Measurements from ENCODE around the gene PI4K2B. TPM values are rescaled to one million over a fixed set of nuclear protein-coding genes. Genes with fewer than 3 reads are reported as not detected.
A peak's percentile ranks its signal among the peaks of the same experiment; 100 is the strongest.
"Not testable (repeated sequence)": the region's sequence is repeated elsewhere in the genome, so short reads cannot be mapped to it uniquely, and the experiment has no call there.

PI4K2B gene
- total and polyA plus RNA-seq, 2 donors from 2014 or later, result 7.1 to 11.8 TPM

DNA sequence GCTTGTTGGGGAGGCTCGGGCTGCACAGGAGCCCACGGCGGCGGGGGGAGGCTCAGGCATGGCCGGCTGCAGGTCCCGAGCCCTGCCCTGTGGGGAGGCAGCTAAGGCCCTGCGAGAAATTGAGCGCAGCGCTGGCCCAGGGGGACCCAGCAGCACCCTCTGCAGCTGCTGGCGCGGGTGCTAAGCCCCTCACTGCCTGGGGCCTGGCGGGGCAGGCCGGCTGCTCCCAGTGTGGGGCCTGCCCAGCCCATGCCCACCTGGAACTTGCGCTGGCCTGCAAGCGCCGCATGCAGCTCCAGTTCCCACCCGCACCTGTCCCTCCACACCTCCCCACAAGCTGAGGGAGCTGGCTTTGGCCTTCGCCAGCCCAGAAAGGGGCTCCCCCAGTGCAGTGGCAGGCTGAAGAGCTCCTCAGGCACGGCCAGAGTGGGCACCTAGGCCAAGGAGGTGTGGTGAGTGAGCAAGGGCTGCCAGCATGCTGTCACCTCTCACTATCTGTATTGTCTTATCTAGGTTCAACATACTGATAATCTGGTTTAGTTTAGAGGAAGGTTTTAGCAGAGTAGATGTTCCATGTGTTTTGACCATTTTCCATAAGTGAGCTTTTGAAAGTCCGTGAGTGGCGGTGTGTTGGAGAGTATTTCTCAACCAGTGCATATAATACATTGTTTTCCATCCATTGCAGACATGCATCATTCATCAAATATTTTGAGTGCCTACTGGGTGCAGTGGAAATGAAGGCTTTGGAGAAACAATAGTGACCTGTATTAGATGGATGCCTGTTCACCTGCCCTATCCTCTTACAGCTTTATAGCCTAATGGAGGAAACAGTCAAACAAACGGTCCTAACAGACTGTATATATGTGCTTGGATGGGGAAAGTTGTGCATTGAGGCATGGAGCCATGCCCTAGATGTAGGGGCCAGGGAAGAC, 13.1 kb downstream of the PI4K2B start:
- no peak overlapping the region for H3K9ac ChIP-seq (ENCODE audit: low read length in 3 of 3)
- no peak overlapping the region for H3K4me3 ChIP-seq (ENCODE audit: low read length in 3 of 3)
- H3K27ac ChIP-seq (ENCODE audit: low read depth in 2 of 2, low read length in 2 of 2), result no peak overlapping the region
- H3K27me3 ChIP-seq (ENCODE audit: control insufficient read depth, insufficient read depth, low read length), result no peaks in the 10 kb centered on the region
- H3K36me3 ChIP-seq (ENCODE audit: control insufficient read depth in 2 of 3, insufficient read depth in 3 of 3, low read length in 3 of 3), result no peaks in the 10 kb centered on the region
- no peak for TF ChIP-seq CTCF (IDR thresholded peaks at IDR 0.05; ENCODE audit: borderline replicate concordance, extremely low read depth, insufficient read depth)
- no peak for FAIRE-seq
- peak in 1 of 5 donors; percentile 69 for DNase-seq
- no peaks in the 10 kb centered on the region for H3K9me3 ChIP-seq (ENCODE audit: control insufficient read depth in 2 of 3, insufficient read depth in 1 of 3, low read length in 3 of 3)
- no peaks in the 10 kb centered on the region for H3K4me1 ChIP-seq (ENCODE audit: control insufficient read depth in 2 of 3, insufficient read depth in 2 of 3, low read depth in 1 of 3, low read length in 3 of 3)
- intact Hi-C loops (cut with DNase I), result no loop called here

GRCh38 chr4:25248875-25249274, 15.0 kb downstream of the PI4K2B start:
- H3K9me3 ChIP-seq (ENCODE audit: control insufficient read depth in 2 of 3, insufficient read depth in 1 of 3, low read length in 3 of 3); H3K4me3 ChIP-seq (ENCODE audit: low read length in 3 of 3); H3K4me1 ChIP-seq (ENCODE audit: control insufficient read depth in 2 of 3, insufficient read depth in 2 of 3, low read depth in 1 of 3, low read length in 3 of 3); DNase-seq; H3K27me3 ChIP-seq (ENCODE audit: control insufficient read depth, insufficient read depth, low read length); FAIRE-seq; H3K9ac ChIP-seq (ENCODE audit: low read length in 3 of 3); H3K36me3 ChIP-seq (ENCODE audit: control insufficient read depth in 2 of 3, insufficient read depth in 3 of 3, low read length in 3 of 3); H3K27ac ChIP-seq (ENCODE audit: low read depth in 2 of 2, low read length in 2 of 2); intact Hi-C loops (cut with DNase I): not testable (repeated sequence)

GRCh38 chr4:25249494-25249893, 15.7 kb downstream of the PI4K2B start:
- not testable (repeated sequence) for FAIRE-seq; H3K27ac ChIP-seq (ENCODE audit: low read depth in 2 of 2, low read length in 2 of 2); H3K4me3 ChIP-seq (ENCODE audit: low read length in 3 of 3)

DNA sequence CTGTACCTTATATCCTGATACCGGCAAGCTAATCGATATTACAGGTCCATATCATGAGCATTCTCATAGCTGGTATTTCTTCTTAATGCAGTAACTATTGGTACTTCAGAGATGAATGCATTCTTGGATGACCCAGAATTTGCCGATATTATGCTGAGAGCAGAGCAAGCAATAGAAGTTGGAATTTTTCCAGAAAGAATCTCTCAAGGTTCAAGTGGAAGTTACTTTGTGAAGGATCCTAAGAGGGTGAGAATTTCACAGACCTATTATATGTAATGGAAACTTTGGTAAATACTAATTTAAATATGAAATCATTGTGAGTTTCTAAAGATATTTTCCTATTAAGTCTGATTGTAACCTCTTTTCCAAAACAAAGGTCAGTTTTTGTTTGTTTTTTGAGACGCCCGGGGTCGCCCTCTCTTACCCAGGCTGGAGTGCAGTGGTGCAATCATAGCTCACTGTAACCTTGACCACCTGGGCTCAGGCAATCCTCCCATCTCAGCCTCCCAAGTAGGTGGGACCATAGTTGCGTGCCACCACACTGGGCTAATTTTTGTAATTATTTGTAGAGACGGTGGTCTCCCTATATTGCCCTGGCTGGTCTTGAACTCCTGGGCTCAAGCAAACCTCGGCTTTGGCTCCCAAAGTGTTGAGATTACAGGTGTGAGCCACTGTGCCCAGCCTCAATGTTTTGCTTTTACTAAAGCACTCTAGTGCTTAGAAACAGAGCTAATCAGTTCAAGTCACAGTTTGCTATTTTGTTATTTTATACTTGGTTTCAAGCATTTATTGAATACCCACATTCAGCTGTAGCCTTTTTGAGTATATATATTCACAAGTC, 18.6 kb downstream of the PI4K2B start:
- peaks cover 0 to 11% (median 7%) of the 10 kb centered on the region in 3 donors for H3K36me3 ChIP-seq (ENCODE audit: control insufficient read depth in 2 of 3, insufficient read depth in 3 of 3, low read length in 3 of 3)
- no peaks in the 10 kb centered on the region for H3K4me1 ChIP-seq (ENCODE audit: control insufficient read depth in 2 of 3, insufficient read depth in 2 of 3, low read depth in 1 of 3, low read length in 3 of 3)
- no peak overlapping the region for H3K27ac ChIP-seq (ENCODE audit: low read depth in 2 of 2, low read length in 2 of 2)
- no peaks in the 10 kb centered on the region for H3K27me3 ChIP-seq (ENCODE audit: control insufficient read depth, insufficient read depth, low read length)
- TF ChIP-seq CTCF (IDR thresholded peaks at IDR 0.05; ENCODE audit: borderline replicate concordance, extremely low read depth, insufficient read depth), result no peak
- no peak overlapping the region for H3K9ac ChIP-seq (ENCODE audit: low read length in 3 of 3)
- intact Hi-C loops (cut with DNase I), result no loop called here
- FAIRE-seq (no peak), DNase-seq (no peak)
- H3K4me3 ChIP-seq (ENCODE audit: low read length in 3 of 3), result no peak overlapping the region
- no peaks in the 10 kb centered on the region for H3K9me3 ChIP-seq (ENCODE audit: control insufficient read depth in 2 of 3, insufficient read depth in 1 of 3, low read length in 3 of 3)

More at GRCh38 chr4:25249494-25249893, 15.7 kb downstream of the PI4K2B start:
- DNase-seq, result peak in 1 of 5 donors; percentile 64
- H3K9me3 ChIP-seq (ENCODE audit: control insufficient read depth in 2 of 3, insufficient read depth in 1 of 3, low read length in 3 of 3); H3K9ac ChIP-seq (ENCODE audit: low read length in 3 of 3); intact Hi-C loops (cut with DNase I); H3K27me3 ChIP-seq (ENCODE audit: control insufficient read depth, insufficient read depth, low read length); H3K36me3 ChIP-seq (ENCODE audit: control insufficient read depth in 2 of 3, insufficient read depth in 3 of 3, low read length in 3 of 3); H3K4me1 ChIP-seq (ENCODE audit: control insufficient read depth in 2 of 3, insufficient read depth in 2 of 3, low read depth in 1 of 3, low read length in 3 of 3): not testable (repeated sequence)

Measured in kidney (tissue), 14 donors.